GM23338 (cell line): ENCODE measurements around the gene FHL2. TPM values are rescaled to one million over a fixed set of nuclear protein-coding genes. Genes with fewer than 3 reads are reported as not detected.
A peak's percentile ranks its signal among the peaks of the same experiment; 100 is the strongest.

ENCODE experiments used
- ATAC-seq: fragments of 200-7000 bp; cut with Tn5 transposase; 3 replicates; pipeline ENCODE4 v1.9.1; 2020
- DNase-seq: peaks from one replicate; pipeline ENCODE4 v3.0.0-alpha.2; 2015; ENCODE audit warnings: low spot score
- H2AFZ ChIP-seq: fragments of 200-600 bp; sonication (generic); 2 replicates; pipeline ENCODE4 v1.8.0; 2016; ENCODE audit warnings: antibody characterized with exemption, mild to moderate bottlenecking, moderate library complexity
- H3F3A ChIP-seq: fragments of 200-600 bp; sonication (generic); replicated peaks from 2 replicates; pipeline ENCODE4 v1.8.0; 2017; ENCODE audit warnings: antibody characterized with exemption, mixed run types, low read depth
- H3K27ac ChIP-seq: fragments of 200-600 bp; sonication (generic); 2 replicates; pipeline ENCODE4 v1.6.1; 2016; ENCODE audit warnings: low read depth
- H3K27me3 ChIP-seq: fragments of 200-600 bp; sonication (generic); 2 replicates; pipeline ENCODE4 v1.8.0; 2016; ENCODE audit warnings: mild to moderate bottlenecking, mixed run types, moderate library complexity; ENCODE audit not compliant: insufficient read depth
- H3K36me3 ChIP-seq: fragments of 200-600 bp; sonication (generic); 2 replicates; pipeline ENCODE4 v1.8.0; 2016; ENCODE audit warnings: mild to moderate bottlenecking; ENCODE audit not compliant: insufficient read depth
- H3K4me1 ChIP-seq: fragments of 200-600 bp; sonication (generic); 2 replicates; pipeline ENCODE4 v1.8.0; 2016; ENCODE audit warnings: mild to moderate bottlenecking, moderate library complexity; ENCODE audit not compliant: insufficient read depth
- H3K4me2 ChIP-seq: fragments of 200-600 bp; sonication (generic); 2 replicates; pipeline ENCODE4 v1.7.1; 2017; ENCODE audit warnings: mixed run types
- H3K4me3 ChIP-seq: fragments of 200-600 bp; sonication (generic); 2 replicates; pipeline ENCODE4 v1.6.1; 2016; ENCODE audit warnings: mixed run types
- H3K79me2 ChIP-seq: fragments of 200-600 bp; sonication (generic); replicated peaks from 2 replicates; pipeline ENCODE4 v1.8.0; 2017; ENCODE audit warnings: mild to moderate bottlenecking; ENCODE audit not compliant: insufficient read depth
- H3K9me2 ChIP-seq: fragments of 200-600 bp; sonication (generic); 2 replicates; pipeline ENCODE4 v1.8.0; 2017; ENCODE audit not compliant: insufficient read depth
- H4K20me1 ChIP-seq: fragments of 200-600 bp; sonication (generic); replicated peaks from 2 replicates; pipeline ENCODE4 v1.8.0; 2017; ENCODE audit warnings: mild to moderate bottlenecking; ENCODE audit not compliant: insufficient read depth
- H3K27ac Mint-ChIP-seq: 2 replicates; pipeline ENCODE4 v1.8.0; 2020; ENCODE audit warnings: inconsistent platforms, mild to moderate bottlenecking, moderate library complexity, mixed read lengths
- H3K27me3 Mint-ChIP-seq: 3 replicates; pipeline ENCODE4 v1.8.0; 2022; ENCODE audit warnings: low read depth, mild to moderate bottlenecking, moderate library complexity, mixed read lengths, inconsistent platforms; ENCODE audit not compliant: insufficient read depth, poor library complexity
- H3K36me3 Mint-ChIP-seq: 3 replicates; pipeline ENCODE4 v1.8.0; 2021; ENCODE audit warnings: low read depth, mild to moderate bottlenecking, inconsistent platforms, moderate library complexity, mixed read lengths
- H3K4me1 Mint-ChIP-seq: 3 replicates; pipeline ENCODE4 v1.8.0; 2020; ENCODE audit warnings: mild to moderate bottlenecking, inconsistent platforms, mixed read lengths
- H3K4me3 Mint-ChIP-seq: 3 replicates; pipeline ENCODE4 v1.8.0; 2021; ENCODE audit warnings: moderate library complexity, mild to moderate bottlenecking, inconsistent platforms, mixed read lengths
- H3K9me3 Mint-ChIP-seq: 3 replicates; pipeline ENCODE4 v1.8.0; 2020; ENCODE audit warnings: moderate library complexity, mild to moderate bottlenecking, inconsistent platforms, mixed read lengths
- CREB1 ChIP-seq: fragments of 250-450 bp; sonication (Bioruptor Pico); IDR thresholded peaks from 2 replicates; pipeline ENCODE4 v1.5.0; 2020; ENCODE audit warnings: low read depth, mild to moderate bottlenecking, moderate library complexity
- ETS1 ChIP-seq: IDR thresholded peaks from 2 replicates; pipeline ENCODE4 v1.6.1; 2016; ENCODE audit warnings: antibody characterized with exemption
- EZH2phosphoT487 ChIP-seq: fragments of 200-600 bp; sonication (generic); IDR thresholded peaks from one replicate; pipeline ENCODE4 v1.8.1; 2018; ENCODE audit warnings: antibody characterized with exemption; ENCODE audit not compliant: unreplicated experiment
- JUNB ChIP-seq: IDR thresholded peaks from one replicate; pipeline ENCODE4 v1.6.1; 2016; ENCODE audit warnings: antibody characterized with exemption; ENCODE audit not compliant: unreplicated experiment
- POLR2AphosphoS5 ChIP-seq: IDR thresholded peaks from 2 replicates; pipeline ENCODE4 v1.6.1; 2016; ENCODE audit warnings: antibody characterized with exemption, low read depth
- STAT1 ChIP-seq: IDR thresholded peaks from one replicate; pipeline ENCODE4 v1.6.1; 2016; ENCODE audit warnings: antibody characterized with exemption; ENCODE audit not compliant: unreplicated experiment
- ZNF114 ChIP-seq: fragments of 250-450 bp; sonication (Bioruptor Pico); IDR thresholded peaks from 2 replicates; pipeline ENCODE4 v1.5.0; 2020; ENCODE audit warnings: mild to moderate bottlenecking, moderate library complexity
- ZNF462 ChIP-seq: fragments of 250-450 bp; sonication (Bioruptor Pico); IDR thresholded peaks from 2 replicates; pipeline ENCODE4 v1.5.0; 2020; ENCODE audit warnings: mild to moderate bottlenecking, moderate library complexity
- polyA plus RNA-seq: library from polyadenylated mRNA; unstranded; fragments of >200 nt; fragmentation: Nextera tagmentation; extraction: Ambion mirVana; gene quantifications from 2 replicates; pipeline ENCODE4 v1.2.1, GENCODE V29; 2016
- total RNA-seq: library from RNA; depleted of rRNA; stranded (reverse); fragments of >200 nt; shearing (Covaris generic); gene quantifications from 2 replicates; pipeline ENCODE4 v1.2.3, GENCODE V29; 2014
- TF ChIP-seq, protein P1 (sequence below), 2 experiments: fragments of 200-600 bp in 1 of 2; sonication (generic) in 1 of 2; conservative IDR thresholded peaks; 2 replicates each; pipeline versions ENCODE4 v1.5.1 to v1.6.1; 2016 to 2017; ENCODE audit warnings: antibody characterized with exemption in 2 of 2, low read depth in 2 of 2, mild to moderate bottlenecking in 2 of 2, moderate library complexity in 1 of 2

FHL2 gene
- total and polyA plus RNA-seq, 2 experiments from 2014 or later, result 29.0 to 30.9 TPM

DNA sequence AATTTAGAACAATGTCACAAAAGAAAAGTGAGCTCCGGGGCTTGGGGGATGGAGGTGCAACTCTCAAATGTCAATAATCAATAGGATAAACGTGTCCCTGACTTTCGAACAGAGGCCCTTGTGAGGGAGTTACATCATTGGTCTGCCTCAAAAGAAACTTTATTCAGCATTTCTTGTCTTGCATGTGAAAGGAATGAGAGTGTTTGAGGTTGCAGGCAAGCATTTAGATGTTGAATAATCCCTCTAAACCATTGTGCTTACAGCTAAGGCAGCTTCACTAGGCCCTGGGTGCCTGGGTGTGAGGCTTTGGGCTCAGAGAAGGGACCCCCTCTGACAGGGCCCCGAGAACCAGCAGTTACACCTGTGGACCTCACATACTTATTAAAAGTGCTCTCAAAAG, 28.6 kb upstream of the FHL2 start (continued):
- TF ChIP-seq ZNF462 (no peak), EZH2phosphoT487 (no peak)
- TF ChIP-seq, protein P1, sequence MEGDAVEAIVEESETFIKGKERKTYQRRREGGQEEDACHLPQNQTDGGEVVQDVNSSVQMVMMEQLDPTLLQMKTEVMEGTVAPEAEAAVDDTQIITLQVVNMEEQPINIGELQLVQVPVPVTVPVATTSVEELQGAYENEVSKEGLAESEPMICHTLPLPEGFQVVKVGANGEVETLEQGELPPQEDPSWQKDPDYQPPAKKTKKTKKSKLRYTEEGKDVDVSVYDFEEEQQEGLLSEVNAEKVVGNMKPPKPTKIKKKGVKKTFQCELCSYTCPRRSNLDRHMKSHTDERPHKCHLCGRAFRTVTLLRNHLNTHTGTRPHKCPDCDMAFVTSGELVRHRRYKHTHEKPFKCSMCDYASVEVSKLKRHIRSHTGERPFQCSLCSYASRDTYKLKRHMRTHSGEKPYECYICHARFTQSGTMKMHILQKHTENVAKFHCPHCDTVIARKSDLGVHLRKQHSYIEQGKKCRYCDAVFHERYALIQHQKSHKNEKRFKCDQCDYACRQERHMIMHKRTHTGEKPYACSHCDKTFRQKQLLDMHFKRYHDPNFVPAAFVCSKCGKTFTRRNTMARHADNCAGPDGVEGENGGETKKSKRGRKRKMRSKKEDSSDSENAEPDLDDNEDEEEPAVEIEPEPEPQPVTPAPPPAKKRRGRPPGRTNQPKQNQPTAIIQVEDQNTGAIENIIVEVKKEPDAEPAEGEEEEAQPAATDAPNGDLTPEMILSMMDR (conservative IDR thresholded peaks at IDR 0.05; ENCODE audit: low read depth in 2 of 2), result no peak

- Mint-ChIP-seq H3K9me3 (no peaks in the 10 kb centered on the region; the same call in 2 of the 3 replicates), H3K27me3 (peaks cover 6% of the 10 kb centered on the region), H3K4me3 (no peak overlapping the region), H3K27ac (peak overlapping the region; percentile 83; the same call in 1 of the 2 replicates), H3K4me1 (peaks cover 30% of the 10 kb centered on the region), H3K36me3 (0 out of 3 replicates have a peak, but pooled peaks cover 4% of the 10 kb centered on the region)
- Histone ChIP-seq H3K9me2 (peaks cover 4% of the 10 kb centered on the region; the same call in 1 of the 2 replicates), H3K27me3 (no peaks in the 10 kb centered on the region), H3K27ac (no peak overlapping the region; the same call in 1 of the 2 replicates), H2AFZ (peak overlapping the region; percentile 98), H3K4me2 (peak overlapping the region; percentile 54), H3K4me1 (peaks cover 23% of the 10 kb centered on the region), H4K20me1 (no peaks in the 10 kb centered on the region), H3K36me3 (no peaks in the 10 kb centered on the region), H3K79me2 (no peaks in the 10 kb centered on the region), H3K4me3 (no peak overlapping the region), H3F3A (no peaks in the 10 kb centered on the region)
- peak; percentile 66 for ATAC-seq
- DNase-seq, result no peak
- TF ChIP-seq POLR2AphosphoS5 (no peak), ETS1 (no peak), EZH2phosphoT487 (no peak), CREB1 (CRISPR knock-in tag) (no peak), STAT1 (no peak), ZNF114 (no peak), JUNB (no peak)
- TF ChIP-seq, protein P1 (conservative IDR thresholded peaks at IDR 0.05; ENCODE audit: low read depth in 2 of 2), result no peak
Measured at GRCh38 chr2:105426626-105427292, 27.9 kb upstream of the FHL2 start.
